HG02588 (cell line): ENCODE data around the gene LGALS9.
"Not testable (repeated sequence)": the region's sequence is repeated elsewhere in the genome, so short reads cannot be mapped to it uniquely, and the experiment has no call there.

ENCODE experiments used
- ATAC-seq: cut with Tn5 transposase; IDR thresholded peaks from one replicate; pipeline ENCODE4 v1.9.1; 2021; ENCODE audit warnings: mild to moderate bottlenecking, moderate library complexity; ENCODE audit not compliant: unreplicated experiment

Gene LGALS9

DNA sequence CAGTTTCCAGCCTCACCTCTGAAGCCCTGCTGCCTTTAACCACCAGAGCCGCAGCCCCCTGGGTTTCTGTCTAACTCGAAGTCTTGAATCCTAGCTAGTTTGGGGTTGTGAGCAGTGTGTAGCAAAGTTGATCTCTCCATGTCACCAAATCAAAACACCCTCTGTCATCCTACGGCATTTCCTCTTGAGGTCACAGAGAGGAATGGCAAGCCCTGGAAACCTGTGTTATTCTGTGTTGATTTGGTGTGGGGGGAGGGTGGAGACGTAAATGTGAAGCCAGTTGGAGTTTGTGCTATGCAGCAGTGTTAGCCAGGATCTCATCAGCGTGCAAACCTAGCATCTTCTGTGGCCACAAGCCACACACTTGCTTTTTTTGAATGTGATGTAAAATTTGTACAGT lies 5.1 kb upstream of the LGALS9 start:
- ATAC-seq: no peak

DNA sequence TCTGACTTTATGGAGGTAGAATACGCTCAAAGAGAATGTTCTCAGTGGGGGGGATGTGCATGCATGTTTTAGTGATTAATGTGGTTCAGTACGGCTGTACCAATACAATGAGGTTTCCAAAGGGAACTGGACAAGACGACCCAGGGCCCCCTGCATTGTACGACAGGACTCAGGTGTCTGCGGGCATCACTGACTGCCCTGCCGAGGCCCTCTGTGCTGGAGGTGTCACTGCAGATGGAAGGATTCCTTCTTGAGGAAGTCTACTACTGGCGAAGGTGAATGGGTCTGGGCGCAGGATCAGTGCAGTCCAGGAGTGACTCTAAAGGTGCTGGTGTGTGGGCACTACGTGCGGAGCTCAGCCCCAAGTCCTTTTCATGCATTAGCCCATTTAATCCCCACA lies 3.5 kb upstream of the LGALS9 start:
- no peak for ATAC-seq

DNA sequence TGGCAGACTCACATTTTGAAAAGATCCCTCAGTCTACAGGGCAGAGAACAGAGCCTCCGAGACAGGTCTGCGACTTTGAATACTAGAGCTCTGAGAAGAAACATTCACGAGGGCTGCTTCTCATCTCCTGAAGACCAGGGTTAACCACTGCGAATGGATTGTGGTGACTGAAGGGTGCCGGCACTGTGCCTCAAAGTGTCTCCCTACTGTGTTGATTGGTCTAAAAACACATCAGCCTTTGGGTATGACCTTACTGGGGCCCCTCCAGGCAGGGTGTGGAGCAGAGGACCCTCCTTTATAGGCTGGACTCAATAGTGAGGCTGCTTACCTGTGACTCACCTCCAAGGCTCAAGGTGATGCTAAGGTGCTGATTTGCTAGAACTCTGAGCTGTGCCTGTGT lies 2.6 kb upstream of the LGALS9 start:
- no peak for ATAC-seq

DNA sequence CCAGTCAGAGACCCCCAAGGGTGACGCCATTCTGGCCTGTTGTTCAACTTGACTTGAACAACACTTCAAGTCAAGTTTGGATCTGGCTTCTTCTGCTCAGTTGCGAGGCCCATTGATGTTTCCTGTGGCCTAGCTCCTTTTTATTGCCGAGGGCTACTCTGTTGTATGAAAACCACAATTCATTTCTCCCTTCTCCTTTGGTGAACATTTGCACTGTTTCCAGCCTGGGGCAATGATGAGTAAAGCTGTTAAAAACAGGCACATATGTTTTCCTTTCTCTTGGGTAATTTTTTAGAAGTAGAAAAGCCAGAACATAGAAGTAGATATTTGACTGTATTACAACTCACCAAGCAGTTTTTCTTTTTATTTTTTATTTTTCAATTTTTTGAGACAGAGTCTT lies 1.7 kb upstream of the LGALS9 start:
- ATAC-seq: not testable (repeated sequence)

DNA sequence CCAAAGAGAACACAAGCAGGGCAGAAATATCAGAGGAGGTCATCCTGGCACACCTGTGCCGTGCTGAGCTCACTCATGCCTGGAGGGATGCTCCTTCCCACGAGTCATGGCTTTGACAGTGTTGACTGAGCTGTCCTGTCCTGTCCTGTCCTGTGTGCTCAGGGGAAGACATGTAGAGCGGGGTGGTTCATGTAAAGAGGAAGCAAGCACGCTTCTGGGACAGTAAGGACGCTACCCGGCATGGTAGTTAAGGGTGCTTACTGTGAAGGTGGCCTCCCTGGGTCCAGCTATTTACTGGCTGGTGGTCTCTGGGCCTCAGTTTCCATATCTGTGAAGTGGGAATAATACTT lies 398 bp downstream of the LGALS9 start:
- peak; percentile 46 for ATAC-seq

DNA sequence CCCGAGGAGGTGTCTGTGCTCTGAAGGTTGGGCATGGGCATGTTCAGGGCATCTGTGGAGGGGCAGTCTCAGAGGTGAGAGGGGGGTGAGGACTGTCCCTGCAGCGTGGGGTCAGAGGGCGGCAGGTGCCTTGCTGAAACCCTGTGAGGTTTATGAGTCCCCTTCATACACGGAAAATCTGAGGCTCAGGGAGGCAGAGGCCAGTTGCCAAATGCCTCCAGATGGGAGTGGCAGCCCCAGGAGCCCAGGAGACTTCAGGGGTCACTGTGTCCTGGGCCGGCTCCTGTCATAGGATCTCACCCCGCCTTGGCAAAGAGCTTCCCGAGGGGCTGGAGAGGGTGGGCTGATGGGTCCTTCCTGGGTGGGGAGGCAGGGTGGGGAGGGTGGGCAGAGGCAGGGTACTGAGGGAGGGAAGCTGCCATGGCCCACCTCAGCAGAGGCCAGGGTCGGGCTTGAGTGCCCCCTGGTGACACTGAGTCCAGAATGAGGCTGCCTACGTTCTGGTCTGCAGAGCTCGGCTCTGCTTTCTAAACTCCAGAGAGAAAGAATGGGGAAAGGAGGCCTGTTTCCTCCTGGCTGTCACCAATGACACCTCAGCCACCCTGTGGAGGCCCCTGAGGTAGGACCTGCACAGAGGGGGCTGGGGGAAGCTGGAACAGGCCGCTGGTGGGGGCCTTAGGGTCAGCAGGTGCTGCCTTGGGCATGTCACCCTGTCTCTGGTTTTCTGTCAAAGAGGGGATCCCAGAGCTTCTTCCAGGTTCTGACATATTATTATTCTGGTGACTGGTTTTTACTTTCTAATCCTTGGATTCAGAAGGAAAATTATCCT lies 1.1 kb downstream of the LGALS9 start:
- ATAC-seq: no peak

DNA sequence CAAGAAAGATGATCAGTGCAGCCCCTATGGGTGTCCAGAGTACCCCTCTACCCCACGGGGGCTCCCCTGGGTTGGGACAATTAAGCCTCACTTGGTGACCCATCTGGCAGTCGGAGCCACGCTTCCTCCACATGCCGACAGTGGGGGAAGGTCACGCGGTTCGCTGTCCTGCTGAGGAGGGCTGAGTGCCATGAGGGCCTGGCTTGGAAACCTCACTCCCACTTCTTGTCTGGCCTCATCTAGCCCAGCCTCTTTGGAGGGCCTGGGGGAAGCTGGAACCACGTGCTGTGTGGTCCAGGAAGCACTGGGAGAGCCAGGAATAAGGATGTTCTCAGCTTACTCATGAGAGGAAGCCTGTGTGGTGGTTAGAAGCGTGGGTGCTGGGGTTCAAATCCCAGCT lies 1.8 kb downstream of the LGALS9 start:
- ATAC-seq: not testable (repeated sequence)

DNA sequence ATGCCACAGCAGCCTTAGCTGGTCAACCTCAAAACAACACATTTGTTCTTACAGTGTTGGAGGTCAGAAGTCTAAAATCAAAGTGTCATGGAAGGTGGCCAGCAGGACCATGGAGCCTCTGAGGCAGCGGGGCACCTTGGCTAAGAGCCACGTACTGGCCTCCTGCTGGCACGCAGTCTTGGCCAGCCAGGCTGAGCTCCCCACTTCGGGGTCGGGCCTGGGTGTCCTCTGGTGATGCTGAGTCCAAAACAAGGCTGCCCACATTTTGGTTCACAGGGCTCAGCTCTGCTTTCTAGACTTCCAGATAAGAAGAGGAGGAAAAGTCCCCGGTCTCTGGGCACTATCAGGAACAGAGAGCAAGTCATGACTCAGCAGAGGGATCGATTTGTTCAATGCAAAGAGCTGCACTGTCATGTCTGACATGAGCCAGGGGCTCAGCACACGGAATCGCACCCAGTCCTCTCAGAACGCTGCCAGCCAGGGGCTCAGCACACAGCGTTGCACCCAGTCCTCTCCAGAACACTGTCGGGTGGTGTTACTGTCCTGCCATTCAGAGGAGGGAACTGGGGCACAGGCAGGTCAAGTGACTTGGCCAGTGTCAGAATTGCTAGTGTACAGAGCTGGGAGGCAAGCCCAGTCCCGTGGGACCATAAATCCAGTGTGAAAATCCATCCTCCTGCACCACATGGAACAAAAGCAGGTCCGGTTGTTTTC lies 2.5 kb downstream of the LGALS9 start:
- no peak for ATAC-seq

DNA sequence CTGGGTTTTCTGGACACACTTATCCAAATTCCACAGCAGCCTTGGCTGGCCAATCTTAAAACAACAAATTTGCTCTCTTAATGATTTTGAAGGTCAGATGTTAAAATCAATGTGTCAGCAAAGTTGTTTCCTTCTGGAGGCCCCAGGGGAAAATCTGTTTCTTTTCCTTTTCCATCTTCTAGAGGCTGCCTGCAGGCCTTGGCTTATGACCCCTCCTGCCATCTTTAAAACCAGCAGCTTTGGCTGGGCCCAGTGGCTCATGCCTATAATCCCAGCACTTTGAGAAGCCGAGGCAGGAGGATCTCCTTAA lies 3.0 kb downstream of the LGALS9 start:
- no peak for ATAC-seq

DNA sequence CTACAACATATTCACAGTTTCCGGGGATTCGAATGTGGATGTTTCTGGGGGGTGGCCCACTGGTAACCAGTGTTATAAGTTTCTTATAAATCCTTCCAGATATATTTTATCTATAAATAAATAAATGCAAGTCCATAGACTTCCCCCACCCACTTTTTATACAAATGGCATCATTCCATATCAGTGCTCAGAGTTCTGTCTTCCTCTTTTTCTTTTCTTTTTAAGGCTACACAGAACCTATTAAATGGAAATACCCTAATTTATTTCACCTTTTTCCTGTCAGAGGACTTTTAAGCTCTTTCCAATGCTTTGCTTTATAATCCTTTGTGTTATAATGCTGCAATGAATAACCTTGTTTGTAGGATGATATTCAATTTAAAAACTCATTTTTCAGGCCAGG lies 3.8 kb downstream of the LGALS9 start:
- ATAC-seq: no peak

DNA sequence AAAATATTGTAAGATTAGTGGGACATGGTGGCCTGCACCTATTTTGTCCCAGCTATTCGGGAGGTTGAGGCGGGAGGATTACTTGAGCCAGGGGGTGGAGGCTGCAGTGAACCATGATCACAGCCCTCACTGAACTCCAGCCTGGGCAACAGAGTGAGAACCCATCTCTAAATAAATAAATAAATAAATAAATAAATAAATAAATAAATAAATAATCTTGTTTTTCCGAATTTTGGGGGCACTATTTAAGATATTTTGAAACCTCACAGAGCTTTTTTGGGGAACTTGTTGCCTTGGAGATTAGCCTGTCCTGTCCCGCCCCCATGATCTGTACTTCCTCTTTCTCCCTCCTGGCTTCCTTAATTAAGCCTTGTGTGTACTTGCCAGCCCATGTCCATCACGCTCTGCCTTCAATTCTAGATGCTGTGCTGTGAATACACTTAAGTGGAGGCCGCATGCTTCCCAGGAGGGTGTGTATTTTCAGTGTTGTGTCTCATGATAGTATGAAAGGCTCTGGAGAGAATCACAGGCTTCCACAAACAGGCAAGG lies 4.4 kb downstream of the LGALS9 start:
- ATAC-seq: peak; percentile 35

DNA sequence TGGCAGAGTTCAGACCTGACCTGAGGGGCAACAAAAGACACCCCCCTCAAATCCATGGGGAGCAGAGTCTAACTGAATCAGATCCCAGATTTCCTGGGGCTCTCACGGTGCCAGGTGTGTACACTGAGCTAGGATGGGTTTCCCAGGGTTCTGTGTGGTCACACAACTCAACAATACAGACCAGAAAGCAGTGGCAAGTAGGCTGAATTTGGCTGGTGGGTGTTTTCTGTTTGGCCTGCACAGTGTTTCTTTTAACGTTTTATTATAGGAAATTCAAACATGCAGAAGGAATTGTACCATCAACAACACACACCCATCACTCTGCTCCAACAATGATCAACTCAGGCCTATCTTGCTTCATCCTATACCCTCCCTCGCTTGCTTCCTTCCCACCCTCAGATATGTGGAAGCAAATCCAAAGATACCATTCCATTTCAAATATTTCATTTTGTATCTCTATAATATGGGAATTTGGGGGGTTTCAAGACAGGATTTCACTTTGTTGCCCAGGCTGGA lies 5.1 kb downstream of the LGALS9 start:
- not testable (repeated sequence) for ATAC-seq

DNA sequence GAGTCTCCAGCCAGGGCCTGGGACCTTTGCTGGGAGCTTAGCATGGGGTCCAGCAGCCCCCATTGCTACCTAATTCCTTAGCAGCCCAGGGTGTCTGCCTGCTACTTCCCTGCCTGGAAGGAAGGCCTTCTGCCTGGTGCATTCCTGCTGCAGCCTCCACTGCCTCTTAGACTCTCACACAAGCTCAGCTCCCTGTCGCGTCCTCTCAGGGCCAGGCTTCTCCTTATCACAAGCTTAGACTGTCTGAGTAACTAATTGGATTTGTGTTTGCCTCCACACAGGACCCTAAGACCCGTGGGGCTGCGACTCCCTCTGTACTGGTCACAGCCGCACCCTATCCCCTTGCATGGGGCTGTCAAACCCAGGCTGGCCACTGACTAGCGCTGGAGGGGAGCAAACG lies 6.8 kb downstream of the LGALS9 start:
- not testable (repeated sequence) for ATAC-seq

DNA sequence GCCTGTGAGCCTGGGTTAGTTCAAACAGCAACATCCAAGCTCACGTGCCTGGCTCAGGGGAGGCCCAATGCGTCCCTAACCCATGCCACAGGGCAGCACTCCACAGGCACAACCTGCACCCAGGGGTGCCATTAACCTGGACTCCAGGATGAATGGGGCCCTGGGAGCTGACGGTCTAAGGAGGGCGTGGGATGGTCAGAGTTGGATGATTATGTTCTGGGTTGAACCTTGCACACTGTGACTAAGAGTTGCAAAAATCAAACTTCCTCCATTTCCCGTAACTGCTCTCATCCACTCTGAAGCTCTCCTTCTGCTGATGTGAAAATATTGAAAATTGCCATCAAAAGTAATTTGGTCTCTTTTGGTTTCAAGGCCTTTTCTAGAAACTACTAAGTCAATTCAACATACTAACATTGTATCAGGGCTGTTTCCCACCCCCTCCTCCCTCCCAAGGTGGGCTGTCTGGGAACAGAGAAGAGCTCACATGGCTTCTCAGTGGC lies 7.5 kb downstream of the LGALS9 start:
- ATAC-seq: not testable (repeated sequence)

DNA sequence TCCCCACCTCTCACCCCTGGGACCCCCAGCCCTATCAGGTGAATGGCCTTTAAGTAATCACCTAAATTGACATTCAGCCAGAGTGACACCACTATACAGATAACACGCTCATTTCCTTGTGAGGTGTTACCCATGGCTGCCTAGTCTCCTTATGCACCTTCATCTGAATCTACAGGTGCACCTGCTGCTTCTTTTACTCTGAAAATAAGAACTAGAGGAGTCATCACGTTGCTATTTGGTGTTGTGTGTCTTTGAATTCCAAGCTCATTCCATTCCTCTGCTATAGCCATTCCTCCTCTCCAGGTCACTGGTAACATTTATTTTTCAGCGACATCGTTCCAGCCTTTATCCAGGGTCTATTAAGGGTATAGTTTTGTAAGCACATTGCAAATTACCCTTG lies 9.8 kb downstream of the LGALS9 start:
- ATAC-seq: no peak

DNA sequence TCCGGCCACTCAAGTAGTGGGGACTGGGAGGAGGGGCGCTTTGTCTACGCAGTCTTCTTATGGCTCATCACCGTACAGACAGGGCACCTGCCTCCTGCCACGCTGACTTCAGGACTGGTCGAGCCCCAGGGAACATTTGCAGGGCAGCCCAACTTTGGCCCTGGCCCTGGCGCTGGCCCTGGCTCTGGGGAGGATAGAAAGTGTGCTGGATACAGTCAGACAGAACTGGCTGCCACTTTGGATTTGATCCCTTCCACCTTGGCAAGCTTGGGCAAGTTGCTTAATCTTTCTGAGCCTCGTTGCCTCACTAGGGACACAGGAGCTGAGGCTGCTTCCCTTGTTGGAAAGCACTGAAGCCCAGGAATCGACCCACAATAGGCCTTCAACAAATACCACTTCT lies 13.6 kb downstream of the LGALS9 start:
- ATAC-seq: no peak

DNA sequence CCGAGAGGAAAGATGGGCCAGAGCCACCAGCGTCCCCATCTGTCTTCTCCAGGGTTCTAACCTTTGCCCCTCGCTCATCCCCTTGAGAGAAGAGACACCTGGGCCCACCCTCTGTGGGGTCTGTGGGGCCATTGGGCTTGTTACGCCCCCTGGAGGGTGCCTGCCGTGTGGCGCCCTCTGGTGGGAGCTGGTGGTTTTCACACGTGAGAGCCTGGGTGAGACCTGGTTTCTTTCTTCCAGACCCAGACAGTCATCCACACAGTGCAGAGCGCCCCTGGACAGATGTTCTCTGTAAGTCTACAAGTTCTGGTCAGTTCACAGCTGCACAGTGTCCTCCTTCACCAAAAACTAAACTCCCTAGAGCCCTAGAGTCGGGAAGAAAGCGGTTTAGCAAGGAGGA lies 14.6 kb downstream of the LGALS9 start:
- not testable (repeated sequence) for ATAC-seq

DNA sequence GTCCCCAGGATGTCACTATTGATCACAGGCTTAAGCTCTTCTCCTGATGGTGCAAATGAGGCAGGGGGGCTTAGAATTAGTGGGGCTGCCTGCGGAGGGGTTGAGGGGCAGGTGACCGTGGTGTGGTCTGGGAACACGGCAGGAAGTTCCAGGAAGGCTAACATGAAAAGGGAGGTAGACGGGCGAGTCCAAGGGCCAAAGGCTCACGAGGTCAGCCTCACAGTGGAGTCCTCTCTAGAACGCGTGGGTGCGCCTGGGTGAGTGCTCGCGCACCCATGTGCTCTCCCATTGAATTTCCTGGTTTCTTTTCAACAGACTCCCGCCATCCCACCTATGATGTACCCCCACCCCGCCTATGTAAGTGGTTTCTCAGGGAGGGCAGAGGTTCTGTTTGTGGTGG lies 15.2 kb downstream of the LGALS9 start:
- no peak for ATAC-seq

DNA sequence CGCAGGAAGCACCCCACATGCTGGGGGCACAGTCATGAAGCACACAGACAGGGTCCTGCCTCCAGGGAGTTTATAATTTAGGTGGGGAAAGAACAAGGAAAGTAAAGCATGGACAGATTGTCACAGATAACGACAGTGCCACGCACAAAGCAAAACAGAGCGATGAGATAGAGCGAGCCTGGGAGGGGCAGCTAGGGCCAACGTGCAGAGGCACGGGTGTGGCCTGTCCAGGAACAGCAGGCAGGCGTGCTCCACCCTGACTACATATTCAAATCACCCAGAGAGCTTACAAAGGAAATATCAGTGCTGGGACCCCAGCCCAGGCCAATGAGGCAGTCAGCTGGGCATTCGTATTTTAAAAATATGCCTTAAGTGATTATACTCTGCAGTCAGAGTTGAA lies 16.8 kb downstream of the LGALS9 start:
- no peak for ATAC-seq

DNA sequence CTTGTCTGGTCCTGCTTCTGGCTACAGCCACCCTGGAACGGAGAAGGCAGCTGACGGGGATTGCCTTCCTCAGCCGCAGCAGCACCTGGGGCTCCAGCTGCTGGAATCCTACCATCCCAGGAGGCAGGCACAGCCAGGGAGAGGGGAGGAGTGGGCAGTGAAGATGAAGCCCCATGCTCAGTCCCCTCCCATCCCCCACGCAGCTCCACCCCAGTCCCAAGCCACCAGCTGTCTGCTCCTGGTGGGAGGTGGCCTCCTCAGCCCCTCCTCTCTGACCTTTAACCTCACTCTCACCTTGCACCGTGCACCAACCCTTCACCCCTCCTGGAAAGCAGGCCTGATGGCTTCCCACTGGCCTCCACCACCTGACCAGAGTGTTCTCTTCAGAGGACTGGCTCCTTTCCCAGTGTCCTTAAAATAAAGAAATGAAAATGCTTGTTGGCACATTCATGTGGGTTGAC lies 18.2 kb downstream of the LGALS9 start:
- ATAC-seq: not testable (repeated sequence)

DNA sequence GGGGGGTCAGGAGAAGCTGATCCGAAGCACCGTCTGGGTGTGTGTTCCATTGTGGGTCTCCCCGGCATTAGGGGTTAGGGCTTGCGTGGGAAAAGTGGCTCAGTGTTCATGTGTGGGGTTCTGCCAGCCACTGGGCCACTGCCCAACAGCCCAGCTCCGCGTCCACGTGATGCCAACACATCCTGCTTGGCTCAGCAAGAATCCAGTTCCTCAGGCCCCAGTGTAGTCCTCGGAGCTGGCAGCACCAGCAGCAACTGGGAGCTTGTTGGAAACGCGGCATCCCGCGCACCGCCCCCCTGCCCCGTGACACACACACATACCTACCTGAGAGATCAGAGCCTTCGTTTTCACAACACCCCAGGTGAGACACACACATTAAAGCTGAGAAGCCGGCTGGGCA lies 18.9 kb downstream of the LGALS9 start:
- no peak for ATAC-seq

DNA sequence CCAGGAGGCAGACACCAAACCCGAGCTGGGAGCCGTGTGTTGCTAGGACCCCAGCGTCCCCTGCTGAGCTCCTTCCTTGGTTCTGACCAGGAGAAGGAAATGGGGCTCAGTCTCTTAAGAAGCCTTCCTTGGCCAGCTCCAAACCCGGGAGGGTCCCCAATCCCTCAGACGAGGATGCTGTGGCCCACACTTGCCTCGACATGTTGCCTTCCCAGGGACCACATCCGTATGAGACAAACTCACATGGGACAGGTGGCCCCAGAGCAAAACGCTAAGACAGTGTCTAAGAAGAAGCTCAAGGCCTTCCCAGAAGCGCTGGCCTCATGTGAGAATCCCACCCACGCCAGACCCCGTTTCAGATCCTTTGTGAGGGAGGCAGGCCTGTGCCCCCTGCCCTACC lies 19.8 kb downstream of the LGALS9 start:
- ATAC-seq: no peak
